Measurements from ENCODE around the gene TMEM233. TPM values are rescaled to one million over a fixed set of nuclear protein-coding genes. Genes with fewer than 3 reads are reported as not detected.

Gene TMEM233
- total and polyA plus RNA-seq, 11 donors, result 0.07 to 1.3 (median 0.25) TPM; not detected in 1

DNA sequence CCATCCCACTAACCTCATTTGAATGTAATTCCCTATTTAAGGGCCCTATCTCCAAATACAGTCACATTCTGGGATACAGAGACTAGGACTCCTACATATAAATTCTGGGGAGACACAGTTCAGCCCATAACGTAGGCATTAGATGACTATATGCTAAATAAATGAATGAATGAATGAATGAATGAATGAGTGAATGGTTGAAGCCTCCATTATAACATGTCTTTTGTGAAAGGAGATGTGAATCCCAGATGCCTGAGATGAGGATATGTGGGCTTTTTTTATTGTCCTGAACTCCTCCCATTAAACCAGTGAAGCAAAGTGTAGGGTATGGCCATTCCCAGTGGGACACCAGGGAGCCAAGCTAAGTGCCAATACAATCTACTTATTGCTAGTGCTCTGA is 20.5 kb upstream of the TMEM233 start:
- Histone ChIP-seq H3K4me1 (no peaks in the 10 kb centered on the region), H3K9me3 (no peaks in the 10 kb centered on the region), H3K4me3 (no peak overlapping the region), H3K27me3 (no peaks in the 10 kb centered on the region), H3K27ac (no peak overlapping the region), H3K36me3 (no peaks in the 10 kb centered on the region)
- TF ChIP-seq POLR2A (IDR thresholded peaks at IDR 0.05), result no peak
- TF ChIP-seq, protein P1, sequence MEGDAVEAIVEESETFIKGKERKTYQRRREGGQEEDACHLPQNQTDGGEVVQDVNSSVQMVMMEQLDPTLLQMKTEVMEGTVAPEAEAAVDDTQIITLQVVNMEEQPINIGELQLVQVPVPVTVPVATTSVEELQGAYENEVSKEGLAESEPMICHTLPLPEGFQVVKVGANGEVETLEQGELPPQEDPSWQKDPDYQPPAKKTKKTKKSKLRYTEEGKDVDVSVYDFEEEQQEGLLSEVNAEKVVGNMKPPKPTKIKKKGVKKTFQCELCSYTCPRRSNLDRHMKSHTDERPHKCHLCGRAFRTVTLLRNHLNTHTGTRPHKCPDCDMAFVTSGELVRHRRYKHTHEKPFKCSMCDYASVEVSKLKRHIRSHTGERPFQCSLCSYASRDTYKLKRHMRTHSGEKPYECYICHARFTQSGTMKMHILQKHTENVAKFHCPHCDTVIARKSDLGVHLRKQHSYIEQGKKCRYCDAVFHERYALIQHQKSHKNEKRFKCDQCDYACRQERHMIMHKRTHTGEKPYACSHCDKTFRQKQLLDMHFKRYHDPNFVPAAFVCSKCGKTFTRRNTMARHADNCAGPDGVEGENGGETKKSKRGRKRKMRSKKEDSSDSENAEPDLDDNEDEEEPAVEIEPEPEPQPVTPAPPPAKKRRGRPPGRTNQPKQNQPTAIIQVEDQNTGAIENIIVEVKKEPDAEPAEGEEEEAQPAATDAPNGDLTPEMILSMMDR (IDR thresholded peaks at IDR 0.05), result no peak
- intact Hi-C loops (cut with DNase I), result no loop called here
- no peak for DNase-seq
- 85 to 93% (median 90%) methylated on average over 1 of the region's 1 CpG for WGBS, 4 donors
- no peak for ATAC-seq

DNA sequence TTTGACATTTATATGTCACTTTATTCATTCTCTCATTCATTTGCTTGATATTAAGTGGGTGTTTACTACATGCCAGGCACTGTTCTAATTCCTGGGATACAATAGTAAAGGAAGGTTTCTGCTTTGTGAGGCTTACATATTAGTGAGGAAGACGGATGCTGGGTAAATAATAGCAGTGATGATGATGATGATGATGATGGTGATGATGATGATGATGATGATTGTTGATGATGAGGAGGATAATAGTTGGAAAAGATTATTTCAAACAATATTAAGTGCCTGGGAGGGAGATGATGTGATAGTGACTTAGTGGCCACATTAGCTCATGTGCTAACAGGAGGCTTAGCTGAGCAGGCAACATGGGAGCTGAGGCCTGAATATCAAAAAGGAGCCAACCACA is 19.3 kb upstream of the TMEM233 start:
- ATAC-seq (no peak), DNase-seq (no peak)
- H3K36me3 ChIP-seq, result no peaks in the 10 kb centered on the region
- no peaks in the 10 kb centered on the region for H3K9me3 ChIP-seq
- no peaks in the 10 kb centered on the region for H3K27me3 ChIP-seq
- no peaks in the 10 kb centered on the region for H3K4me1 ChIP-seq
- TF ChIP-seq, protein P1 (IDR thresholded peaks at IDR 0.05), result no peak
- no peak for TF ChIP-seq POLR2A (IDR thresholded peaks at IDR 0.05)
- intact Hi-C loops (cut with DNase I), result no loop called here
- no peak overlapping the region for H3K4me3 ChIP-seq
- 89 to 99% (median 95%) methylated on average over 1 of the region's 1 CpG for WGBS, 4 donors
- H3K27ac ChIP-seq, result no peak overlapping the region

DNA sequence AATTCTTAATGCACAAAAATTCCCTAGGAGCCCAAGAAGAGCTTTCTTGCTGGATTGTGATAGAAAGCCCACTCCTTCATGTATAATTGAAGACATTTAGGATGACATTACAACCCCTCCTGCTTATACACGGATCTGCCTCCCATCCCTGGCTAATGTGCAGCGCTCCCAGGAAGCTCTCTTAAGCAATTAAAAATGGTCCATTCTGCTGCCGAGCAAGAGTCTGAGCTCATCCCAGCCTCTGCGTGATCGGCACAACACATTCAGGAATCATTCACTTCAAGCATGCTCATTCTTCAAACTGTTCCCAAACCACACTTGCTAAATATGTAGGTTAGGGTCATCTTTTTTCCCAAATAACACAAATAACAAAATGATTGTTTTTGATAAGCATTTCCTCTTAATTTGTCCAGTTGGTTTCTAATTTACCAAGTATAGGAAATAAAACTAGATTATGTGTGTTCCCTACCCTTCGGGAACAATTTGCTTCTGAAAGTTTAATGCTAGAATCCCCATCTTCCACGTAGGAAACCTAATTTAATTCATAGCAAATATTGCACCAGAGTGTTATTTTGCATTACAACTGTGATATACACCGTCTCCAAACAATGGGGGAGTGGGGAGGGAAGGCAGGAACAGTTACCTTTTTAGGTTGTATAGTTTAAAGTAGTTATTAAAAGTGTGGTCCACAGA is 17.3 kb upstream of the TMEM233 start:
- Histone ChIP-seq H3K27me3 (no peaks in the 10 kb centered on the region), H3K36me3 (no peaks in the 10 kb centered on the region), H3K9me3 (no peaks in the 10 kb centered on the region), H3K4me3 (no peak overlapping the region), H3K27ac (no peak overlapping the region), H3K4me1 (no peaks in the 10 kb centered on the region)
- ATAC-seq (no peak), DNase-seq (no peak)
- 67 to 76% (median 70%) methylated on average over 8 of the region's 8 CpGs for WGBS, 4 donors
- intact Hi-C loops (cut with DNase I), result no loop called here
- TF ChIP-seq, protein P1 (IDR thresholded peaks at IDR 0.05), result no peak

DNA sequence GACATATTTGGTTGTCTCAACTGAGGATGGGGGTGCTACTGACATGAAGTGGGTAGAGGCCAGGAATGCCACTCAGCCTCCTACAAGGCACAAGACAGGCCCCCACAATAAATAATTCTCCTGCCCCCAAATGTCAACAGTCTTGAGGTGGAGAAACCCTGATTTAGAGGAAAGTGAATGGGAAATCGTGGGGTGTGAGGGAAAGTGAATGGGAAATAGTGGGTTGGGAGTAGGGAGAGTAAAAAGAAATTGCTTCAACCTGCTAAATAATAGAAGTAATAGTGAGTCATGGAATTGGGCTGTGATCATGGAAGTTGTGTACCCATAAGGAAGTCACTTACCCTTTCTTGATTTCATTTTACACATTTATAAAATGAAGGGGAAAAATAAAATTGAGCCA is 16.7 kb upstream of the TMEM233 start:
- no peak for TF ChIP-seq POLR2A (IDR thresholded peaks at IDR 0.05)
- TF ChIP-seq, protein P1 (IDR thresholded peaks at IDR 0.05), result no peak
- no peaks in the 10 kb centered on the region for H3K4me1 ChIP-seq
- WGBS, 4 donors, result 57 to 63% (median 60%) methylated on average over 1 of the region's 1 CpG
- no peak overlapping the region for H3K27ac ChIP-seq
- intact Hi-C loops (cut with DNase I), result no loop called here
- H3K36me3 ChIP-seq, result no peaks in the 10 kb centered on the region
- ATAC-seq (no peak), DNase-seq (no peak)
- no peaks in the 10 kb centered on the region for H3K27me3 ChIP-seq
- no peaks in the 10 kb centered on the region for H3K9me3 ChIP-seq
- no peak overlapping the region for H3K4me3 ChIP-seq

Data from heart left ventricle (tissue), 16 donors.